ENCODE measurements around the gene HNRNPD. TPM values are rescaled to one million over a fixed set of nuclear protein-coding genes. Genes with fewer than 3 reads are reported as not detected.

The HNRNPD gene
- polyA plus RNA-seq, 4 donors, result 452 to 660 (median 589) TPM

Other genes with a start within 250 kb of the HNRNPD start
- 100 to 1,000 TPM; 527 to 683 (median 555) TPM for gene HNRNPDL, start 56.5 kb upstream of the HNRNPD start, polyA plus RNA-seq (ENCODE audit: insufficient read length in 4 of 4)
- 10 to 100 TPM; 46.8 to 89.8 (median 65.4) TPM for gene ENOPH1, start 56.6 kb upstream of the HNRNPD start, polyA plus RNA-seq (ENCODE audit: insufficient read length in 4 of 4)
- gene TMEM150C, start 188.0 kb upstream of the HNRNPD start, polyA plus RNA-seq (ENCODE audit: insufficient read length in 4 of 4), result 10 to 100 TPM in 3 of 4 donors, 1 to 10 TPM in 1; 5.8 to 25.2 (median 23.7) TPM